ENCODE measurements around the gene NCEH1.

DNA sequence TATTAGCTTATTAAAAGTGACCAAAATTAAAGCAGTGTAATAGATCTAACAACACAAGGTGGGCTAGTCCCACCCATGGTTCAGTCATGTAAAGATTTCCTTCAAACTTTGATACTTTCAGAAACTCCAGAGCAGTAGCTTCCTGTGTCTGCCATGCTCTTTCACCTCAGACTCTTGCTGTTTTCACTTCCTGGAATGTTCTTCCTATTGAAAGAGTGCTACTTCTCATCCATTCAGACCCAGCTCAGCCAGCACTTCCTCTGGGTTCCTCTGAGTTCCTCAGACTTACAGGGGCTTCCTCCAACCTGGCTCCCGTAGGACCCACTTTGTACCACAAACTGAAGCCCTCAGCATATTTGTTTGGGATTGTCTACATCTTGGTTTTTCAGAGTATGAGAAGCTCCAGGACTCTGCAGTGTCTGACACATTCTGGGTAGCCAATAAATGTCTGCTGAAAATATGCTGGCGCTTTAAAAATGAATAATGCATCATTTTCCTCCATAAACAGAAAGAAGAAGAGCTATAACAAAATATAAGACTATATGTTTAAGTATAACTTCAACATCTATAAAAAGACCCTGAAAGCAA is 18.0 kb downstream of the NCEH1 start:
- TF ChIP-seq, protein P1, sequence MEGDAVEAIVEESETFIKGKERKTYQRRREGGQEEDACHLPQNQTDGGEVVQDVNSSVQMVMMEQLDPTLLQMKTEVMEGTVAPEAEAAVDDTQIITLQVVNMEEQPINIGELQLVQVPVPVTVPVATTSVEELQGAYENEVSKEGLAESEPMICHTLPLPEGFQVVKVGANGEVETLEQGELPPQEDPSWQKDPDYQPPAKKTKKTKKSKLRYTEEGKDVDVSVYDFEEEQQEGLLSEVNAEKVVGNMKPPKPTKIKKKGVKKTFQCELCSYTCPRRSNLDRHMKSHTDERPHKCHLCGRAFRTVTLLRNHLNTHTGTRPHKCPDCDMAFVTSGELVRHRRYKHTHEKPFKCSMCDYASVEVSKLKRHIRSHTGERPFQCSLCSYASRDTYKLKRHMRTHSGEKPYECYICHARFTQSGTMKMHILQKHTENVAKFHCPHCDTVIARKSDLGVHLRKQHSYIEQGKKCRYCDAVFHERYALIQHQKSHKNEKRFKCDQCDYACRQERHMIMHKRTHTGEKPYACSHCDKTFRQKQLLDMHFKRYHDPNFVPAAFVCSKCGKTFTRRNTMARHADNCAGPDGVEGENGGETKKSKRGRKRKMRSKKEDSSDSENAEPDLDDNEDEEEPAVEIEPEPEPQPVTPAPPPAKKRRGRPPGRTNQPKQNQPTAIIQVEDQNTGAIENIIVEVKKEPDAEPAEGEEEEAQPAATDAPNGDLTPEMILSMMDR (conservative IDR thresholded peaks at IDR 0.05; ENCODE audit: low read depth in 2 of 2): no peak
- no peak for TF ChIP-seq POLR2AphosphoS5 (IDR thresholded peaks at IDR 0.05; ENCODE audit: low read depth)
- TF ChIP-seq, protein P2, sequence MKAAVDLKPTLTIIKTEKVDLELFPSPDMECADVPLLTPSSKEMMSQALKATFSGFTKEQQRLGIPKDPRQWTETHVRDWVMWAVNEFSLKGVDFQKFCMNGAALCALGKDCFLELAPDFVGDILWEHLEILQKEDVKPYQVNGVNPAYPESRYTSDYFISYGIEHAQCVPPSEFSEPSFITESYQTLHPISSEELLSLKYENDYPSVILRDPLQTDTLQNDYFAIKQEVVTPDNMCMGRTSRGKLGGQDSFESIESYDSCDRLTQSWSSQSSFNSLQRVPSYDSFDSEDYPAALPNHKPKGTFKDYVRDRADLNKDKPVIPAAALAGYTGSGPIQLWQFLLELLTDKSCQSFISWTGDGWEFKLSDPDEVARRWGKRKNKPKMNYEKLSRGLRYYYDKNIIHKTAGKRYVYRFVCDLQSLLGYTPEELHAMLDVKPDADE (IDR thresholded peaks at IDR 0.05): no peak
- TF ChIP-seq EZH2 (IDR thresholded peaks at IDR 0.05; ENCODE audit: low read depth, unreplicated experiment): no peak
- TF ChIP-seq EZH2phosphoT487 (IDR thresholded peaks at IDR 0.05; ENCODE audit: unreplicated experiment): no peak
- TF ChIP-seq, protein P3, sequence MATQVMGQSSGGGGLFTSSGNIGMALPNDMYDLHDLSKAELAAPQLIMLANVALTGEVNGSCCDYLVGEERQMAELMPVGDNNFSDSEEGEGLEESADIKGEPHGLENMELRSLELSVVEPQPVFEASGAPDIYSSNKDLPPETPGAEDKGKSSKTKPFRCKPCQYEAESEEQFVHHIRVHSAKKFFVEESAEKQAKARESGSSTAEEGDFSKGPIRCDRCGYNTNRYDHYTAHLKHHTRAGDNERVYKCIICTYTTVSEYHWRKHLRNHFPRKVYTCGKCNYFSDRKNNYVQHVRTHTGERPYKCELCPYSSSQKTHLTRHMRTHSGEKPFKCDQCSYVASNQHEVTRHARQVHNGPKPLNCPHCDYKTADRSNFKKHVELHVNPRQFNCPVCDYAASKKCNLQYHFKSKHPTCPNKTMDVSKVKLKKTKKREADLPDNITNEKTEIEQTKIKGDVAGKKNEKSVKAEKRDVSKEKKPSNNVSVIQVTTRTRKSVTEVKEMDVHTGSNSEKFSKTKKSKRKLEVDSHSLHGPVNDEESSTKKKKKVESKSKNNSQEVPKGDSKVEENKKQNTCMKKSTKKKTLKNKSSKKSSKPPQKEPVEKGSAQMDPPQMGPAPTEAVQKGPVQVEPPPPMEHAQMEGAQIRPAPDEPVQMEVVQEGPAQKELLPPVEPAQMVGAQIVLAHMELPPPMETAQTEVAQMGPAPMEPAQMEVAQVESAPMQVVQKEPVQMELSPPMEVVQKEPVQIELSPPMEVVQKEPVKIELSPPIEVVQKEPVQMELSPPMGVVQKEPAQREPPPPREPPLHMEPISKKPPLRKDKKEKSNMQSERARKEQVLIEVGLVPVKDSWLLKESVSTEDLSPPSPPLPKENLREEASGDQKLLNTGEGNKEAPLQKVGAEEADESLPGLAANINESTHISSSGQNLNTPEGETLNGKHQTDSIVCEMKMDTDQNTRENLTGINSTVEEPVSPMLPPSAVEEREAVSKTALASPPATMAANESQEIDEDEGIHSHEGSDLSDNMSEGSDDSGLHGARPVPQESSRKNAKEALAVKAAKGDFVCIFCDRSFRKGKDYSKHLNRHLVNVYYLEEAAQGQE (IDR thresholded peaks at IDR 0.05; ENCODE audit: unreplicated experiment): no peak
- no peak for TF ChIP-seq NANOG (IDR thresholded peaks at IDR 0.05; ENCODE audit: borderline replicate concordance)
- TF ChIP-seq STAT1 (IDR thresholded peaks at IDR 0.05; ENCODE audit: unreplicated experiment): no peak
- no peak for TF ChIP-seq CREB1 (CRISPR knock-in tag; IDR thresholded peaks at IDR 0.05; ENCODE audit: low read depth)
- TF ChIP-seq ZNF114 (CRISPR knock-in tag; IDR thresholded peaks at IDR 0.05): no peak
- TF ChIP-seq JUNB (IDR thresholded peaks at IDR 0.05; ENCODE audit: unreplicated experiment): no peak
- TF ChIP-seq ZNF331 (CRISPR knock-in tag; IDR thresholded peaks at IDR 0.05; ENCODE audit: low read depth): no peak
